Spleen (tissue), 11 donors: ENCODE data around the gene FITM1. TPM values are rescaled to one million over a fixed set of nuclear protein-coding genes. Genes with fewer than 3 reads are reported as not detected.

Experiments used
- DNase-seq: peaks from one replicate; pipeline ENCODE4 v3.0.0-alpha.2; 2020
- H3K27ac ChIP-seq, 8 donors: fragments of 200-600 bp; sonication (generic) in 7 of 8; 1 replicate in 4 of 8; 2 replicates in 4 of 8; pipeline versions ENCODE4 v1.5.0 to v1.8.0; 2016 to 2021; ENCODE audit warnings: inconsistent platforms in 4 of 8, mild to moderate bottlenecking in 4 of 8, moderate library complexity in 1 of 8
- H3K27me3 ChIP-seq, 7 donors: fragments of 200-600 bp; sonication (generic) in 6 of 7; replicated peaks in 1 of 7; 1 replicate in 4 of 7; 2 replicates in 3 of 7; pipeline versions ENCODE4 v1.5.0 to v1.8.0; 2016 to 2021; ENCODE audit warnings: inconsistent platforms in 3 of 7, mild to moderate bottlenecking in 1 of 7
- H3K36me3 ChIP-seq, 6 donors: fragments of 200-600 bp; sonication (generic) in 5 of 6; 1 replicate in 4 of 6; 2 replicates in 2 of 6; pipeline versions ENCODE4 v1.5.0 to v1.8.0; 2016 to 2021; ENCODE audit warnings: inconsistent platforms in 2 of 6
- H3K4me1 ChIP-seq, 6 donors: fragments of 200-600 bp; sonication (generic) in 5 of 6; 1 replicate in 3 of 6; 2 replicates in 3 of 6; pipeline versions ENCODE4 v1.5.0 to v1.8.0; 2016 to 2021; ENCODE audit warnings: inconsistent platforms in 3 of 6
- H3K4me3 ChIP-seq, 8 donors: fragments of 200-600 bp; sonication (generic) in 7 of 8; 1 replicate in 4 of 8; 2 replicates in 4 of 8; pipeline versions ENCODE4 v1.5.0 to v1.8.0; 2016 to 2021; ENCODE audit warnings: inconsistent platforms in 4 of 8, mild to moderate bottlenecking in 4 of 8, moderate library complexity in 2 of 8
- H3K9me3 ChIP-seq, 8 donors: fragments of 200-600 bp; sonication (generic) in 7 of 8; 1 replicate in 4 of 8; 2 replicates in 4 of 8; pipeline versions ENCODE4 v1.5.0 to v1.8.0; 2016 to 2021; ENCODE audit warnings: inconsistent platforms in 4 of 8
- CTCF ChIP-seq, 11 experiments: fragments of 200-600 bp in 7 of 11; fragments of 450-650 bp in 4 of 11; sonication (generic) in 4 of 11; IDR thresholded peaks in 8 of 11; conservative IDR thresholded peaks in 3 of 11; 1 replicate in 7 of 11; 2 replicates in 4 of 11; pipeline versions ENCODE4 v1.4.0 to v1.8.0; 2016 to 2021; ENCODE audit warnings: antibody characterized with exemption in 11 of 11, inconsistent platforms in 4 of 11, mild to moderate bottlenecking in 1 of 11
- POLR2A ChIP-seq, 3 donors: fragments of 450-650 bp; IDR thresholded peaks; one replicate each; pipeline ENCODE4 v1.5.1; 2017; ENCODE audit warnings: antibody characterized with exemption in 3 of 3, mild to moderate bottlenecking in 1 of 3
- POLR2AphosphoS5 ChIP-seq, 3 donors: sonication (generic); formaldehyde crosslinking; IDR thresholded peaks; one replicate each; pipeline ENCODE4 v1.5.1; 2017; ENCODE audit warnings: antibody characterized with exemption in 3 of 3
- WGBS, 5 donors: extraction: QIAGEN DNeasy Blood & Tissue Kit in 3 of 5; methylation state at CpG; one replicate each; pipeline versions ENCODE4 v1.1.5 to v1.1.7; 2013 to 2018; 5-methylcytosine and 5-hydroxymethylcytosine counted together
- intact Hi-C: fragments of 100-400 bp; cut with DNase I; formaldehyde crosslinking; loops from one replicate; pipeline ENCODE4 v1.15.0; 2023; ENCODE audit warnings: low total_unique reads
- polyA plus RNA-seq, 3 donors: library from polyadenylated mRNA; stranded (reverse); fragments of 200-250 nt; gene quantifications; one replicate each; pipeline ENCODE4 v1.2.1, GENCODE V29; 2013
- total RNA-seq, 7 donors: library from RNA; depleted of rRNA in 3 of 7; stranded (reverse); fragments of >200 nt in 3 of 7; fragmentation: NEBNext Ultra II Directional in 4 of 7; extraction: Animal tissue kit (Norgen Biotek cat#: 25700) in 4 of 7; gene quantifications; one replicate each; pipeline versions ENCODE4 v1.1.0 to v1.2.1, GENCODE V29; 2016 to 2021
- donor health status: healthy with polysubstance abuse.
- donor health status: DM: no; HTN: no; CAD: no; lungs with moderate emphysema.
- donor health status: DM: no; HTN: no; CAD: no.
- donor health status: Bipolar disorder and iron deficiency.
- donor health status: healthy.
- donor health status: DM: no; HTN: no; CAD: no.
- donor health status: DM: yes; HTN: yes; CAD: no.

FITM1 gene
- total and polyA plus RNA-seq, 10 donors, result 3.7 to 12.9 (median 8.7) TPM

- Histone ChIP-seq H3K9me3 (no peaks in the 10 kb centered on the region), H3K27ac (peak overlapping the region; percentile 60 to 92 (median 80)), H3K4me1 (peaks cover 11 to 74% (median 42%) of the 10 kb centered on the region in 6 donors), H3K4me3 (peak overlapping the region in 2 of 8 donors; percentile 0 to 34), H3K36me3 (peaks cover 0 to 5% (median 0%) of the 10 kb centered on the region in 6 donors), H3K27me3 (no peaks in the 10 kb centered on the region)
- intact Hi-C loops, result no loop called here
- TF ChIP-seq CTCF (IDR thresholded peaks at IDR 0.05 in 8 of 11, conservative IDR thresholded peaks at IDR 0.05 in 3 of 11) (no peak), POLR2A (IDR thresholded peaks at IDR 0.05) (no peak), POLR2AphosphoS5 (IDR thresholded peaks at IDR 0.05) (no peak)
- WGBS, 5 donors, result 56 to 88% (median 78%) methylated on average over 8 to 15 of the region's 15 CpGs
- DNase-seq, result no peak
Measured at GRCh38 chr14:24131549-24131966, 1.1 kb downstream of the FITM1 start.

- DNase-seq, result peak; percentile 83
- peak overlapping the region in 7 of 8 donors; percentile 72 to 92 (median 81) for H3K27ac ChIP-seq
- H3K9me3 ChIP-seq, result no peaks in the 10 kb centered on the region
- intact Hi-C loops, result no loop called here
- H3K4me3 ChIP-seq, result peak overlapping the region in 1 of 8 donors; percentile 34
- no peaks in the 10 kb centered on the region for H3K27me3 ChIP-seq
- TF ChIP-seq POLR2A (IDR thresholded peaks at IDR 0.05) (no peak), POLR2AphosphoS5 (IDR thresholded peaks at IDR 0.05) (peak; percentile 64 to 77 (median 74))
- WGBS, 5 donors, result 33 to 54% (median 45%) methylated on average over 22 to 24 of the region's 24 CpGs
- H3K36me3 ChIP-seq, result peaks cover 0 to 7% (median under 1%) of the 10 kb centered on the region in 6 donors
- peaks cover 17 to 77% (median 48%) of the 10 kb centered on the region in 6 donors for H3K4me1 ChIP-seq
Measured at GRCh38 chr14:24132061-24132685, 1.7 kb downstream of the FITM1 start.

GRCh38 chr14:24132976-24133375 is 2.5 kb downstream of the FITM1 start:
- DNase-seq, result no peak
- H3K4me3 ChIP-seq, result no peak overlapping the region
- no peaks in the 10 kb centered on the region for H3K9me3 ChIP-seq
- WGBS, 5 donors, result 96 to 100% (median 98%) methylated on average over 2 of the region's 2 CpGs
- peak overlapping the region in 7 of 8 donors; percentile 72 to 92 (median 81) for H3K27ac ChIP-seq
- no peaks in the 10 kb centered on the region for H3K27me3 ChIP-seq
- TF ChIP-seq POLR2AphosphoS5 (IDR thresholded peaks at IDR 0.05) (no peak), POLR2A (IDR thresholded peaks at IDR 0.05) (no peak), CTCF (IDR thresholded peaks at IDR 0.05 in 8 of 11, conservative IDR thresholded peaks at IDR 0.05 in 3 of 11) (no peak)
- peaks cover 25 to 77% (median 50%) of the 10 kb centered on the region in 6 donors for H3K4me1 ChIP-seq
- intact Hi-C loops, result no loop called here
- H3K36me3 ChIP-seq, result peaks cover 0 to 15% (median 8%) of the 10 kb centered on the region in 6 donors

GRCh38 chr14:24133735-24134134 is 3.3 kb downstream of the FITM1 start:
- no peaks in the 10 kb centered on the region for H3K27me3 ChIP-seq
- TF ChIP-seq POLR2A (IDR thresholded peaks at IDR 0.05), result no peak
- H3K27ac ChIP-seq, result no peak overlapping the region
- 85 to 95% (median 93%) methylated on average over 1 of the region's 1 CpG for WGBS, 5 donors
- H3K36me3 ChIP-seq, result peaks cover 3 to 23% (median 16%) of the 10 kb centered on the region in 6 donors
- DNase-seq, result no peak
- H3K9me3 ChIP-seq, result no peaks in the 10 kb centered on the region
- intact Hi-C loops, result no loop called here
- peaks cover 32 to 79% (median 53%) of the 10 kb centered on the region in 6 donors for H3K4me1 ChIP-seq
- no peak overlapping the region for H3K4me3 ChIP-seq

- Histone ChIP-seq H3K4me3 (peak overlapping the region; percentile 72 to 98 (median 92)), H3K27ac (peak overlapping the region; percentile 92 to 99 (median 97)), H3K36me3 (peaks cover 3 to 36% (median 25%) of the 10 kb centered on the region in 6 donors), H3K27me3 (no peaks in the 10 kb centered on the region), H3K9me3 (no peaks in the 10 kb centered on the region), H3K4me1 (peaks cover 44 to 87% (median 68%) of the 10 kb centered on the region in 6 donors)
- no peak for TF ChIP-seq POLR2A (IDR thresholded peaks at IDR 0.05)
- no peak for TF ChIP-seq CTCF (IDR thresholded peaks at IDR 0.05 in 8 of 11, conservative IDR thresholded peaks at IDR 0.05 in 3 of 11)
- TF ChIP-seq POLR2AphosphoS5 (IDR thresholded peaks at IDR 0.05), result no peak
- intact Hi-C loops, result no loop called here
- WGBS, 5 donors, result 7 to 13% (median 12%) methylated on average over 9 of the region's 9 CpGs
- no peak for DNase-seq
Measured at GRCh38 chr14:24135584-24135833, 5.0 kb downstream of the FITM1 start.
